Tibial nerve (tissue), 4 donors: Measurements from ENCODE around the gene DNAJC22. TPM values are rescaled to one million over a fixed set of nuclear protein-coding genes. Genes with fewer than 3 reads are reported as not detected.

Experiments
- DNase-seq, 2 donors: peaks; one replicate each; pipeline ENCODE4 v3.0.0-alpha.2; 2019; ENCODE audit warnings: low spot score in 2 of 2
- H3K27ac ChIP-seq, 4 donors: fragments of 200-600 bp; sonication (generic) in 3 of 4; one replicate each; pipeline ENCODE4 v1.5.1; 2017 to 2019; ENCODE audit warnings: mild to moderate bottlenecking in 1 of 4
- H3K27me3 ChIP-seq, 2 donors: fragments of 200-600 bp; sonication (generic) in 1 of 2; one replicate each; pipeline versions ENCODE4 v1.5.1 to v1.6.0; 2017 to 2019
- H3K36me3 ChIP-seq, 3 donors: fragments of 200-600 bp; sonication (generic); one replicate each; pipeline ENCODE4 v1.5.1; 2018 to 2019
- H3K4me1 ChIP-seq, 4 donors: fragments of 200-600 bp; sonication (generic) in 3 of 4; one replicate each; pipeline ENCODE4 v1.5.1; 2017 to 2019
- H3K4me3 ChIP-seq, 4 donors: fragments of 200-600 bp; sonication (generic) in 3 of 4; one replicate each; pipeline ENCODE4 v1.5.1; 2017 to 2019; ENCODE audit warnings: mild to moderate bottlenecking in 1 of 4, moderate library complexity in 1 of 4
- H3K9me3 ChIP-seq, 4 donors: fragments of 200-600 bp; sonication (generic) in 3 of 4; one replicate each; pipeline ENCODE4 v1.5.1; 2017 to 2019
- EP300 ChIP-seq, 2 donors: sonication (generic); formaldehyde crosslinking; IDR thresholded peaks; one replicate each; pipeline ENCODE4 v1.6.1; 2017; ENCODE audit warnings: antibody characterized with exemption in 2 of 2, mild to moderate bottlenecking in 1 of 2
- POLR2A ChIP-seq, 2 donors: fragments of 450-650 bp; IDR thresholded peaks; one replicate each; pipeline ENCODE4 v1.6.1; 2017; ENCODE audit warnings: antibody characterized with exemption in 2 of 2, mild to moderate bottlenecking in 2 of 2, moderate library complexity in 2 of 2
- WGBS, 2 donors: methylation state at CpG; one replicate each; pipeline ENCODE4 v1.1.5; 2018; 5-methylcytosine and 5-hydroxymethylcytosine counted together
- total RNA-seq, 4 donors: library from RNA; depleted of rRNA; stranded (reverse); fragments of >200 nt; gene quantifications; one replicate each; pipeline ENCODE4 v1.1.0, GENCODE V29; 2016
- TF ChIP-seq, protein P1 (sequence below), 5 experiments: fragments of 200-600 bp in 3 of 5; fragments of 450-650 bp in 2 of 5; sonication (generic) in 3 of 5; IDR thresholded peaks; one replicate each; pipeline ENCODE4 v1.5.1; 2016 to 2019; ENCODE audit warnings: antibody characterized with exemption in 5 of 5, mild to moderate bottlenecking in 3 of 5, moderate library complexity in 2 of 5

Gene DNAJC22
- total RNA-seq, 4 donors from 2014 or later = not detected

DNA sequence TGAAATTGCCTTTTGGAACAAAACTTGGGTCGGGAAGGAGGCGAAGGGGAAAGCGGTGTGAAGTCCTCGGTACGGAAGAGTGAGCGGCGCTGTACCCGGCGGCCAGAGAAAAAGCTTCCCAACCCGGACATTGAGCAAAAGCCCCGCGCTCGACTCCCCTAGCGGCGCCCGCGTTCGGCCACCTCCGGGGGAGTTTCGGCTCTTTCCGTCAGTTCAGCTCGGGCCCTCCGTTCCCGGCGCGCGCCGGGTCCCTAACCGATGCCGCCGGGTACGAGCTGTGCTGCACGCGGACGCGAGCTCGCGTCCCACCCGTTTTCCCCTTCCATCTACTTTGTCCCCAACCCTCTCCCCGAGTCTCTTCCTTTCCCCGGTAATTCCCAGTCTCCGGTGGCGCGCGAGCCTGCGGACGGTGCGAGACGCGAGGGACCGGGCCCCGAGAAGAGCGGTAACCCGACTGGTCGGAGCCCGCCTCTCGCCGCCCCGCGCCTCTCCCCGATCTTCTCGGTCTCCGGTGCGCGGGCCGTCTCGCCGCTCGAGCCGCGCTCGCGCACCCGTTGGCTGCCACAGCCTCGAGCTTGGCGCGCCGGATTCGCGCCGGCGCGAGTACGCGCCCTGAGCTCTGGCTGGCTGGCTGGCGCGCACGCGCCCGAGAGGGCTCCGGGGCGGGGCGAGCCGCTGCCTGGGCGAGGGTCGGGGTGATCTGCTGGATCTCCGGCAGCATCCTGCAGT is 20.1 kb downstream of the DNAJC22 start:
- Histone ChIP-seq H3K36me3 (no peaks in the 10 kb centered on the region), H3K4me3 (peak overlapping the region; percentile 49 to 98 (median 77)), H3K4me1 (peaks cover 0 to 34% (median 12%) of the 10 kb centered on the region in 4 donors), H3K27ac (peak overlapping the region; percentile 63 to 98 (median 94)), H3K9me3 (no peaks in the 10 kb centered on the region), H3K27me3 (no peaks in the 10 kb centered on the region)
- DNase-seq = peak; percentile 63 to 75
- TF ChIP-seq, protein P1, sequence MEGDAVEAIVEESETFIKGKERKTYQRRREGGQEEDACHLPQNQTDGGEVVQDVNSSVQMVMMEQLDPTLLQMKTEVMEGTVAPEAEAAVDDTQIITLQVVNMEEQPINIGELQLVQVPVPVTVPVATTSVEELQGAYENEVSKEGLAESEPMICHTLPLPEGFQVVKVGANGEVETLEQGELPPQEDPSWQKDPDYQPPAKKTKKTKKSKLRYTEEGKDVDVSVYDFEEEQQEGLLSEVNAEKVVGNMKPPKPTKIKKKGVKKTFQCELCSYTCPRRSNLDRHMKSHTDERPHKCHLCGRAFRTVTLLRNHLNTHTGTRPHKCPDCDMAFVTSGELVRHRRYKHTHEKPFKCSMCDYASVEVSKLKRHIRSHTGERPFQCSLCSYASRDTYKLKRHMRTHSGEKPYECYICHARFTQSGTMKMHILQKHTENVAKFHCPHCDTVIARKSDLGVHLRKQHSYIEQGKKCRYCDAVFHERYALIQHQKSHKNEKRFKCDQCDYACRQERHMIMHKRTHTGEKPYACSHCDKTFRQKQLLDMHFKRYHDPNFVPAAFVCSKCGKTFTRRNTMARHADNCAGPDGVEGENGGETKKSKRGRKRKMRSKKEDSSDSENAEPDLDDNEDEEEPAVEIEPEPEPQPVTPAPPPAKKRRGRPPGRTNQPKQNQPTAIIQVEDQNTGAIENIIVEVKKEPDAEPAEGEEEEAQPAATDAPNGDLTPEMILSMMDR (IDR thresholded peaks at IDR 0.05) = peak in 4 of 5 experiments; percentile 30 to 60 (median 38)
- TF ChIP-seq POLR2A (IDR thresholded peaks at IDR 0.05) (peak; percentile 21 to 50), EP300 (IDR thresholded peaks at IDR 0.05) (peak in 1 of 2 donors; percentile 5)
- WGBS, 2 donors = 1% methylated on average over 57 to 92 of the region's 97 CpGs

DNA sequence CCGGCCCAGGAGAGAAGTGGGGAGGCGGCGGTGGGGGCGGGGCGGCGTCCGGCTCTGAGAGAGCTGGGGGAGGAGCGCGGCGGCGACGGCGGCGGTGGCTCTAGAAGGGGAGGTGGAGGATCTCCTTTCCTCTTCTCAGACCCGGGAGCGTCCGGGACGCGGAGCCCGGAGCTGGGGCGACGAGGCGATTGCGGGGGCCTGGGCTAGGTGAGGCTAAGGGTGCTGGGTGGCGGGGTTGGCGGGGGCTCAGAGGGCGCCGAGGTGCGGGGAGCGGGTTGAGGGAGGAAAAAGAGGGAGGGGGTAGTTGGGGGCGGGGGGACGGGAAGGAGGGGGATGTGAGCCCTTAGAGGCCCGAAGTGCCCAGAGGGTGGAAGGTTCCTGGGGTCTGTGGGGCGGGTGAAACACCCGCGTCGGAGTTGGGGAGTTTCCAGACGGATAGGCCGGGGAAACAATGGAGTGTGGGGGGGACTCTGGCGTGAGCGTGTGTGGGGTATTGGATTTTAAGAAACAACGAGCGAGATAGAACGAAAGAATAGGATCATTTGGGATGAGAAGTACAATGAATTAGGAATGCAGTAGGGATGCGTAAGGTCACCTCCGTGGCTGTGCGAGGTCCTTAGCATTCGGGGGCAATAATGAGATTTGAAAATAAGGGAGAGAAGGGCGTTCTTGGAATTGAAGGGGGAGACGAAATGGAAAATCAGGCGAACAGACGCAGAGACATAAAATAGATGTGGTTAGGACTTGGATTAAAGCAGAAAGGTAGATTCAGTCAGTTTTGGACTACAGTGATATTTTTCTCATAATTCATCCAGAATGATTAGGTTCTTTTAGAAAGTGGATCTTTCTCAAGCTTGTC is 20.9 kb downstream of the DNAJC22 start, which contains the start of gene SPATS2:
Gene SPATS2 (plus strand): TSS at position 82 of the 859 bp plus-strand sequence. CDS start 93,551 bp downstream, outside the sequence.
- TF ChIP-seq EP300 (IDR thresholded peaks at IDR 0.05) (no peak), POLR2A (IDR thresholded peaks at IDR 0.05) (peak in 1 of 2 donors; percentile 1)
- Histone ChIP-seq H3K4me1 (peaks cover 0 to 34% (median 12%) of the 10 kb centered on the region in 4 donors), H3K9me3 (no peaks in the 10 kb centered on the region), H3K27ac (peak within 1 kb of the TSS; percentile 63 to 98 (median 94)), H3K27me3 (no peaks in the 10 kb centered on the region), H3K4me3 (peak within 1 kb of the TSS; percentile 49 to 98 (median 77)), H3K36me3 (no peaks in the 10 kb centered on the region)
- peak; percentile 82 to 86 for DNase-seq
- WGBS, 2 donors = 1% methylated on average over 37 to 47 of the region's 52 CpGs

DNA sequence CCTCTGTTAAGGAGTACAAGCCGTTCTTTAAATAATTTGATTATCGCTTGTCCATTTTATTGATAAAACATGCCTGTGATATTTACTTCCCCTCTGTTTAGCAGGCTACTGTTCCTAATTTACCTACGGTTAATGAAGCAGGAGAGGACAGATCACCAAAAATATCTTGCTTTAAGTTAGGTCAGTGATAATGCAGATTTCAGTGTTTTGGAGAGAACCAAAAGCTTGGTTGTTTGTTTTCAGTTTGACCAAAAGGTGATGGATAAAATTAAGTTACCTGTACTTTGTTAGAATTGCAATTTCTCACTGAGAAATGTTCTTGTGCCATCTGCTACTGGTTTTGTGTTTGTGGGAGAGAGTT is 21.5 kb downstream of the DNAJC22 start:
- no peak for DNase-seq
- TF ChIP-seq POLR2A (IDR thresholded peaks at IDR 0.05) = no peak
- no peak for TF ChIP-seq EP300 (IDR thresholded peaks at IDR 0.05)
- TF ChIP-seq, protein P1 (IDR thresholded peaks at IDR 0.05) = no peak
- WGBS, 2 donors = 18 to 31% methylated on average over 3 of the region's 3 CpGs
- peak overlapping the region in 2 of 4 donors; percentile 92 to 96 for H3K27ac ChIP-seq
- no peaks in the 10 kb centered on the region for H3K36me3 ChIP-seq
- no peaks in the 10 kb centered on the region for H3K9me3 ChIP-seq
- H3K27me3 ChIP-seq = no peaks in the 10 kb centered on the region
- peak overlapping the region in 3 of 4 donors; percentile 74 to 98 (median 80) for H3K4me3 ChIP-seq
- H3K4me1 ChIP-seq = peaks cover 0 to 34% (median 12%) of the 10 kb centered on the region in 4 donors

DNA sequence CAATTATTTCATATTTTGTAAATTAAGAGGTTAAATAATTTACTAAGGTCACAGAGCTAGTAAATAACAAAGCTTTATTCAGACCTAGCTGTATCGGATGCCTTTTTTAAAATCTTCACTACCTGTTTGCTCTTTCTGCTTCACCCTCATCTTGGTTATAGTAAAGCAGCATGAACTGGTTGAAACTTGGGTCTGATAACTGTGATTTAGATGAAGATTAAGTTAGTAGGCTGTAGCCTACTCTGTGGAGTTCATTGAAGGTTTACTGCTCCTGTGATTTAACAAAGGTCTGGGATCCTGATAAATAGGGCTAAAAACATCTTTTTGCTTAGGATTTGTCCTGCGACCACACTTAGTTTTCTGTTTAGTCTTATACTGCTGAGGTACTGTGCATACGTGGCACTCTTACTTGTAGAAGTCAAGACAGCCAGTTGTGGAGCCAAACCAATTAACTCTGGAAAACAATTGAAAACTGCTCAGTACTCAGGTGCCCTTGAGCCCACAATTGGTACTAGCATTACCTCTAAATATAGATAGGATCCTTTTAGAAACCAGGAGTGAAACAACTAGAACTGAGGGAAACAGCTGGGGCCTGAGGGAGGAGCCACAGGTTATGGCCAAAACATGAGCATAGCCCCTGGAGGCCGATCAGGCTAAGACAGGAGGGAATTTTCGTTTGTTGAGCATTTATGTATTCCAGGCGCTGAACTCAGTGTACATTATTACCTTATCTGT is 22.9 kb downstream of the DNAJC22 start:
- H3K27me3 ChIP-seq = no peaks in the 10 kb centered on the region
- peaks cover 0 to 34% (median 12%) of the 10 kb centered on the region in 4 donors for H3K4me1 ChIP-seq
- H3K9me3 ChIP-seq = no peaks in the 10 kb centered on the region
- no peak overlapping the region for H3K4me3 ChIP-seq
- 47 to 49% methylated on average over 6 of the region's 6 CpGs for WGBS, 2 donors
- peak overlapping the region in 3 of 4 donors; percentile 4 to 19 (median 10) for H3K27ac ChIP-seq
- peak in 1 of 2 donors; percentile 5 for DNase-seq
- TF ChIP-seq, protein P1 (IDR thresholded peaks at IDR 0.05) = peak in 4 of 5 experiments; percentile 7 to 12 (median 9)
- no peak for TF ChIP-seq POLR2A (IDR thresholded peaks at IDR 0.05)
- no peaks in the 10 kb centered on the region for H3K36me3 ChIP-seq

DNA sequence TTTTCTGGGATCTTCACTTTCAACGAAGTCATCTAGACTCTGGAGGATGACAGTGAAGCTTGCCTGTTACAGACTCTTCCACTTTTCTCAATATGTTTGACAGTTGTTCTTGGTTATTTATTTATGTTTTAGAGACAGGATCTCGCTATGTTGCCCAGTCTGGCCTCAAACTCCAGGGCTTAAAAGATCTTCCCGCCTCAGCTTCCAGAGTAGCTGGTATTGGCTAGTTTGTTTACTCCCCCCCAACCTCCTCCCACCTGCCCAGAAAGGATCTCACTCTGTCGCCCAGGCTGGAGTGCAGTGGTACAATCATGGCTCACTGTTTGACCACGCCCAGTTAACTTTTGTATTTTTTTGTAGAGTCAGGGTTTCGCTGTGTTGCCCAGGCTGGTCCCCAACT is 23.9 kb downstream of the DNAJC22 start:
- TF ChIP-seq, protein P1 (IDR thresholded peaks at IDR 0.05) = no peak
- no peak for TF ChIP-seq POLR2A (IDR thresholded peaks at IDR 0.05)
- TF ChIP-seq EP300 (IDR thresholded peaks at IDR 0.05) = no peak
- Histone ChIP-seq H3K27me3 (no peaks in the 10 kb centered on the region), H3K36me3 (no peaks in the 10 kb centered on the region), H3K4me3 (no peak overlapping the region), H3K27ac (no peak overlapping the region), H3K9me3 (no peaks in the 10 kb centered on the region), H3K4me1 (peaks cover 0 to 33% (median 12%) of the 10 kb centered on the region in 4 donors)
- no peak for DNase-seq
- 91 to 95% methylated on average over 6 of the region's 6 CpGs for WGBS, 2 donors
